Spleen (tissue), 7 donors: ENCODE measurements around the gene ABCC3.

Source experiments
- CTCF ChIP-seq, 11 experiments: fragments of 200-600 bp in 7 of 11; fragments of 450-650 bp in 4 of 11; sonication (generic) in 4 of 11; IDR thresholded peaks in 8 of 11; conservative IDR thresholded peaks in 3 of 11; 1 replicate in 7 of 11; 2 replicates in 4 of 11; pipeline versions ENCODE4 v1.4.0 to v1.8.0; 2016 to 2021; ENCODE audit warnings: antibody characterized with exemption in 11 of 11, inconsistent platforms in 4 of 11, mild to moderate bottlenecking in 1 of 11
- POLR2A ChIP-seq, 3 donors: fragments of 450-650 bp; IDR thresholded peaks; one replicate each; pipeline ENCODE4 v1.5.1; 2017; ENCODE audit warnings: antibody characterized with exemption in 3 of 3, mild to moderate bottlenecking in 1 of 3
- donor health status: DM: no; HTN: no; CAD: no; lungs with moderate emphysema.
- donor health status: DM: no; HTN: no; CAD: no.
- donor health status: DM: no; HTN: no; CAD: no.

- TF ChIP-seq CTCF (IDR thresholded peaks at IDR 0.05 in 8 of 11, conservative IDR thresholded peaks at IDR 0.05 in 3 of 11) (no peak), POLR2A (IDR thresholded peaks at IDR 0.05) (no peak)
Observed at GRCh38 chr17:50689956-50690886, 55.5 kb downstream of the ABCC3 start.
